ENCODE measurements around the gene RELN.

Gene RELN

DNA sequence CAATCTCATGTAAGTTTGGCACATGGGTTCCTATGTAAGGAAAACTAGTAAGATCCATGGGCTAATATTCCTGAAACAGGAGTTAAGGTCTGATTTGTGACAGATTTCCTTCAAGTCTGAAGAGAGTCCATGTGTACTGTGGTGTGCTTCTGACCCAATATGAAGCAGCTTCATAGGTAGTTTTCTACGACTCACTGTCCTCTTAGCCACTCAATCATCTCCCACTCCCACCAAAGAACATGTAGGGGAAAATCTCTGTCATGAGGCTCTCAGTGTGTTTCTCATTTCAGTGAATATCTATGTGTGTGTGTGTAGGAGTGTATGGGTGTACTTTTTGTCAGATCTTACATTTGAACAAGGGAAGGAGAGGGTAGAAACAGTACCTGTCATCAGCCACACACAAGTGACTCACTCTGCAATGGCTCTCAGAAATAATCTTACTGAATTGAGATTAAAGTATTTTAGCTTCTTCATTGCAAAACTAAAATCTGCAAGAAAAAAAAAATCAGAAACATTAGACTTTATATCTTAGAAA is 31.1 kb downstream of the RELN start:
- Histone ChIP-seq H3K9ac (ENCODE audit: low read length) (no peak overlapping the region), H3K4me1 (ENCODE audit: control insufficient read depth, insufficient read depth, low read length) (no peaks in the 10 kb centered on the region), H3K4me3 (ENCODE audit: low read length) (no peak overlapping the region), H3K36me3 (ENCODE audit: control insufficient read depth, insufficient read depth, low read length) (no peaks in the 10 kb centered on the region), H3K9me3 (ENCODE audit: control insufficient read depth, low read length) (no peaks in the 10 kb centered on the region), H3K27me3 (ENCODE audit: control insufficient read depth, insufficient read depth, low read length) (no peaks in the 10 kb centered on the region)

DNA sequence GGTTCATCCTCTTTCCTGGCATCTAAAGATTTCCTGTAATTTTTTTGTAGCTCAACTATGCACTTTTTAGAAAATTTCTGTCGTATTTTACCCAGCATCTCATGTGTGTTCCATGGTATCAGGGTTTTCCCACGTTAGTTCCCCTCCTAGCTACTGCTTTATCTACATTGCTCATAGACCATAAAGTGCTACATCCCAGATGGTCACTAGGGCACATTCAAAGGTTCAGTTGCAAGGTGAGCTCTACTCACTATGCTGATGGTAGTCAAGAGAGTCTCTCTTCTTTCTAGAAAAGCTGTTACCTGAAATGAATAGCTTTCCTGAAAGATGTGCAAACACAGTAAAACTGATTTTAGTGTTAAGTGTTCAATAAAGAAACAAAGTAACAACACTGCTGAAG is 33.5 kb downstream of the RELN start:
- Histone ChIP-seq H3K4me3 (ENCODE audit: low read length) (no peak overlapping the region), H3K4me1 (ENCODE audit: control insufficient read depth, insufficient read depth, low read length) (no peaks in the 10 kb centered on the region), H3K27me3 (ENCODE audit: control insufficient read depth, insufficient read depth, low read length) (no peaks in the 10 kb centered on the region), H3K9ac (ENCODE audit: low read length) (no peak overlapping the region), H3K9me3 (ENCODE audit: control insufficient read depth, low read length) (no peaks in the 10 kb centered on the region), H3K36me3 (ENCODE audit: control insufficient read depth, insufficient read depth, low read length) (no peaks in the 10 kb centered on the region)

DNA sequence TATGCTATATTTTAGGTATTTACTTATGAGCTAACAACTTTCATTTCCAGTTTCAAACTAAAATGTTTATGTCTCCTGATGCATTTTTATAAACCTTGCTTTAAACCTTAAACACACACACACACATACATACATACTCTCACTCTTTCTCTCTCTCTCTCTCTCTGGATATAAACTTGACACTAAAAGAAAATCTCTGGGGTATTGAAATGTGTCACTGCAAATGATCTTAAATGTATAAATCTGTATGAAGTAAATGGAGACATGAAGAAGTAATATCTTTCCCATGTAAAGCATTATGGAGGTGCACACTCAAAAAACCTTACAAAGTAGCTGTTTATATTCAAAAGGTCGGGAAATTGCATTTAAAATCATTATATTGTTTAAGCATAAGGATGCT is 37.0 kb downstream of the RELN start:
- Histone ChIP-seq H3K9me3 (ENCODE audit: control insufficient read depth, low read length) (no peaks in the 10 kb centered on the region), H3K36me3 (ENCODE audit: control insufficient read depth, insufficient read depth, low read length) (no peaks in the 10 kb centered on the region), H3K4me1 (ENCODE audit: control insufficient read depth, insufficient read depth, low read length) (no peaks in the 10 kb centered on the region), H3K4me3 (ENCODE audit: low read length) (no peak overlapping the region), H3K9ac (ENCODE audit: low read length) (no peak overlapping the region), H3K27me3 (ENCODE audit: control insufficient read depth, insufficient read depth, low read length) (no peaks in the 10 kb centered on the region)

DNA sequence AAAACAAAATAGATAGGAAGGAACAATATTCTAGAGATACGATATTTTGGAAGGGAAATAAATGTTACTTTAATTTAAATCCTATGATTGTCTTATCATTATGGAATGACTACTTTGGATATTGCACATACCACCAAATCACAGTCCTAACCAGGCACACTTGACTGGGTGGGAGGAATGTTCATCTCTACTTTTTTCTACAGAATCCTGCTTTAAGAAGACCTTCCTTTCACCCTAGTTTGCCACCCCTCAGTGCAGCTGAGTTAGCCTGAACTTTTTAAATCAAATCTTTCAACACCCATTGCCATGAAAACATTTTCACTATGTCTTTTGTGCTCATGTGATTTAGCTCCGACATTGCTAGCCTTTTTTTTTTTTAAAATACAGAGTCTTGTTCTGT is 38.1 kb downstream of the RELN start:
- no peak overlapping the region for H3K9ac ChIP-seq (ENCODE audit: low read length)
- no peak overlapping the region for H3K4me3 ChIP-seq (ENCODE audit: low read length)
- H3K4me1 ChIP-seq (ENCODE audit: control insufficient read depth, insufficient read depth, low read length) = no peaks in the 10 kb centered on the region
- H3K9me3 ChIP-seq (ENCODE audit: control insufficient read depth, low read length) = no peaks in the 10 kb centered on the region
- H3K36me3 ChIP-seq (ENCODE audit: control insufficient read depth, insufficient read depth, low read length) = no peaks in the 10 kb centered on the region
- H3K27me3 ChIP-seq (ENCODE audit: control insufficient read depth, insufficient read depth, low read length) = no peaks in the 10 kb centered on the region

DNA sequence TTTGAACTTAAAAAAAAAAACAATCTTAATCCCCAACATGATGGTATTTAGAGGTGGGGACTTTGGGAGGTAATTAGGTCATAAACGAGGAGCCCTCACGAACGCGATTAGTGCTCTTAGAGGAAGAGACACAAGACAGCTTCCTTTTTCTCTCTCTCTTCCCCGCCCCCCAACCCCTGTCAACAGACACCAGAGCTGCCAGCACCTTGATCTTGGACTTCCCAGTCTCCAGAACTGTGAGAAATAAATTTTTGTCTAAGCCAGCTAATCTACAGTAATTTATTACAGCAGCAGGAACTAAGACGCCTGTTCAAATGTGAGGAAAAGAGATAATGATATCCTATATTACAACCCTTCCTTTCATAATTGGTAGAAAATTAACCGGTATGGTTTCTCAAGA is 40.1 kb downstream of the RELN start:
- H3K27me3 ChIP-seq (ENCODE audit: control insufficient read depth, insufficient read depth, low read length) = no peaks in the 10 kb centered on the region
- no peaks in the 10 kb centered on the region for H3K36me3 ChIP-seq (ENCODE audit: control insufficient read depth, insufficient read depth, low read length)
- no peaks in the 10 kb centered on the region for H3K4me1 ChIP-seq (ENCODE audit: control insufficient read depth, insufficient read depth, low read length)
- H3K9me3 ChIP-seq (ENCODE audit: control insufficient read depth, low read length) = no peaks in the 10 kb centered on the region
- H3K4me3 ChIP-seq (ENCODE audit: low read length) = no peak overlapping the region
- no peak overlapping the region for H3K9ac ChIP-seq (ENCODE audit: low read length)

DNA sequence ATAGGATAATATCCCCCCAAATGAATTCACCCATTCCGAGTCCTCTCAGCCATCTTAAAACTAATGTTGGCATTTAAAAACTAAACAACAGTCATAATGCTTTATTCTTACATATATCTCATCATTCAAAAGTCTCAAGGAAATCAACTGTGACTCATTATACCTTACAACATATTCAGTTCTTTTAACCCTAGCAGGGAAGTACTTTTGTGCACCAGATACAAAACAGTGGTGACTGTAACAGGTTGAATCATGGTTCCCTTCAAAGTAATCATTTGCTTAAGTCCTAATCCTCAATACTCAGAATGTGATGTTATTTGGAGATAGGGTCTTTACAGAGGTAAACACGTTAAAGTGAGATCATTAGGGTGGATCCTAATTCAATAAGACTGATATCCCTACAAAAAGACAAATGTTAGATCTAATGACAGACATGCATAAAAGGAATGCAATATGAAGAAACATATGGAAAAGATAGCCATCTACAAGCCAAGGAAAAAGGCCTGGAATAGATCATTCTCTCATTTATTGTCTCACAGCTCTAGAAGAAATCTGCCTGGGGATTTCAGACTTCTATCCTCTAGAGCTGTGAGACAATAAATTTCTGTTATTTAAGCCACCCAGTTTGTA is 42.3 kb downstream of the RELN start:
- no peaks in the 10 kb centered on the region for H3K27me3 ChIP-seq (ENCODE audit: control insufficient read depth, insufficient read depth, low read length)
- H3K36me3 ChIP-seq (ENCODE audit: control insufficient read depth, insufficient read depth, low read length) = no peaks in the 10 kb centered on the region
- H3K4me1 ChIP-seq (ENCODE audit: control insufficient read depth, insufficient read depth, low read length) = no peaks in the 10 kb centered on the region
- no peaks in the 10 kb centered on the region for H3K9me3 ChIP-seq (ENCODE audit: control insufficient read depth, low read length)
- no peak overlapping the region for H3K4me3 ChIP-seq (ENCODE audit: low read length)
- no peak overlapping the region for H3K9ac ChIP-seq (ENCODE audit: low read length)

DNA sequence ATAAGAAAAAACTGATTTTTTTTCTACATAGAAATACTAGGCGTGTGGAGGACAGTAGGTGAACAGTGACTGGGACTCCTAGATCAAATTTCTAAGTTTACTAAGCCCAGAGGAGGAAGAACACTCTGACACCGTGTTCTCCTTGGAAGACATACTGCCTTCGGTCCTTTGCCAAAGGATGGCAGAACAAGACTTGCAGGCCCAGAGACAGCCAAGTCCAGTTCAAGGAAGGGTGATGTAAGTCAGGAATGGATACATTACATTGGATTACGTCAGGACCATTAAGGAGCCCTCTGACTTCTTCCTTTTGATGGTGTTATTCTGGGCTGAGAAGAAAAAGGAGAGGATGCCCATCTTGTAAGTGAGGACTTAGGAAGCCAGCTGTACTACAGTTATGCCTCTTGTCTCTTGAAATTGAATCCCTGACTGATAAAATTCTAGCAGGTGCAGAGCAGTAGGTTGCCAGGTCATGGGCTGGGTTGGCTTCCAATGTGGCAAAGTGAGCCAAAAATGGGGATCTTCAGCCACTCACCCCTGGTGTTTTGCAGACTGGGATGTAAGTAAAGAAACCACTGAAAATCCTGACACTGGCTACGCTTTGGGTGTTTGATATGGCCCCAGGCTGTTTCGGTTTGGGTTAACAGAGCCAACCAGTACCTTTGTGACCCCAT is 45.1 kb downstream of the RELN start:
- Histone ChIP-seq H3K4me1 (ENCODE audit: control insufficient read depth, insufficient read depth, low read length) (no peaks in the 10 kb centered on the region), H3K9me3 (ENCODE audit: control insufficient read depth, low read length) (no peaks in the 10 kb centered on the region), H3K9ac (ENCODE audit: low read length) (no peak overlapping the region), H3K4me3 (ENCODE audit: low read length) (no peak overlapping the region), H3K27me3 (ENCODE audit: control insufficient read depth, insufficient read depth, low read length) (no peaks in the 10 kb centered on the region), H3K36me3 (ENCODE audit: control insufficient read depth, insufficient read depth, low read length) (no peaks in the 10 kb centered on the region)

DNA sequence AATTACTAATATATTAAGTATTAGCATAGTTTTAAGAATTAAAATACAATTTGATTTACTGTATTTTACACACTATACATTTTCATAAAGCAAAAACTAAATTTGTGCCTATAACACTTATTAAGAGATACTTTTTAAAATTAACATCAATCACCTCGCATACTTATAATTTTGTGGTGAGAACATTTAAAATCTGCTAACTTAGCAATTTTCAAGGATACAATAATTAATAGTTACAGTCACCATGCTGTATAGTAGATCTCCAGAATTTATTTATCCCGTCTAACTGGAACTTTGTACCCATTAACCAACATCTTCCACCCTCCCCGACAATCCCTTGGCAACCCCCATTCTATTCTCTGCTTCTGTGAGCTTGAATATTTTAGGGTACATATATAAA is 47.5 kb downstream of the RELN start:
- Histone ChIP-seq H3K9ac (ENCODE audit: low read length) (no peak overlapping the region), H3K4me3 (ENCODE audit: low read length) (no peak overlapping the region), H3K9me3 (ENCODE audit: control insufficient read depth, low read length) (no peaks in the 10 kb centered on the region), H3K27me3 (ENCODE audit: control insufficient read depth, insufficient read depth, low read length) (no peaks in the 10 kb centered on the region), H3K36me3 (ENCODE audit: control insufficient read depth, insufficient read depth, low read length) (no peaks in the 10 kb centered on the region), H3K4me1 (ENCODE audit: control insufficient read depth, insufficient read depth, low read length) (no peaks in the 10 kb centered on the region)

DNA sequence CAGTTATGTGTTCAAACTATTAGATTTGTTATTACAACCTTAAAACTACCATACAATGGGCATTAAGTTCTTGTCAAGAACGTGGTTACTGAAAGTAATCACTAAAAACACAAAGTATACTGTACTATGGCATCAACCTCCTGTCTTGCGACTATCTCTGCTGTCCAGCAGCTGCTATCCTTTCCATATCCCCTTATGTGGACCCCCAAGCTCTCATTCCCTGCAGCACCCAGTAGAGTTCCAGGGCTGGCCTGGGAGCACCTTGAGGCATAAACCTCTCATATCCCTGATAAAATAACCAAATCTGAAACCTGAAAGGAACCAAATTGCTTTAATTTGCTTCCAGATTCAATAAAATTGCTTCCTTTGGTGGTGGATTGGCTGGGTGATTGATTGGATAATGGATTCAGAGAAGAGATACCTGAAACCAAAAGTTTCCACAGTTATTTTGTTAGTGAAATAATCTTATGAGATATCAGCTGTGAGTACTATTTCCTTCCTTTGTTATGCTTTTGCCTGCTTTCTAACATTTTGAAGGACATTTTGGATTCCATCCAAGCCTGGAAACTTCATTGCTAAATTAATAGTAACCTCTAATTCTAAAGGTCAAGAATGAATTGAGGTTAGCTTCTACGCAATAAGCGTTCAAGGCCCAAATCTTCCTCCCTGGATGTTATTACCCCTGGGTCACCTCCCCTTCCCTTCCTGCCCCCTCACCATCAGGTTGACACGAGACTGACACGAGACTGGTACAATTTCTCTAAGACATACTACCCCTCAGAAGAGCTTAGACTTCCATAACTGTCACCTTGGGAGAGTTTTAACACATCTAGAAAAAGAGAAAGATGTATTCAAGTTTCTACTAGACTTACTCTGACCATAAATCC is 48.8 kb downstream of the RELN start:
- no peaks in the 10 kb centered on the region for H3K4me1 ChIP-seq (ENCODE audit: control insufficient read depth, insufficient read depth, low read length)
- no peaks in the 10 kb centered on the region for H3K27me3 ChIP-seq (ENCODE audit: control insufficient read depth, insufficient read depth, low read length)
- H3K9me3 ChIP-seq (ENCODE audit: control insufficient read depth, low read length) = no peaks in the 10 kb centered on the region
- H3K4me3 ChIP-seq (ENCODE audit: low read length) = no peak overlapping the region
- no peaks in the 10 kb centered on the region for H3K36me3 ChIP-seq (ENCODE audit: control insufficient read depth, insufficient read depth, low read length)
- no peak overlapping the region for H3K9ac ChIP-seq (ENCODE audit: low read length)

DNA sequence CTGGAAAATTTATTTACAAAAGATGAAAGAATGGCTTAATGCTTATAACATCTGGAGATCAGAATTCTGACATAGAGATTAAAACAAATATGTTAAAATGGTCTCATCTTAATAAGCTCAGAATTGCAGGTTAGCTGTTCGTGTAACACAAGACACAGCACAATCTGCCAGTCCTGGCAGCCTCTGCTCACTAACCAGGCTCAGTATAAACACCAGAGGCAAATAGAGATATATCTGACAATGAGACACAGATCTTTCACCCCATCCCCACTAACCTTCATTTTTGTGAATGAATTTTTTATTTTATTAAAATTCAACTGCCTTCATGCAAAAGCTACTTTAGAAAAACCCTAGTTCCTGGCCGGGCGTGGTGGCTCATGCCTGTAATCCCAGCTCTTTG is 51.8 kb downstream of the RELN start:
- no peak overlapping the region for H3K4me3 ChIP-seq (ENCODE audit: low read length)
- H3K9me3 ChIP-seq (ENCODE audit: control insufficient read depth, low read length) = no peaks in the 10 kb centered on the region
- no peak overlapping the region for H3K9ac ChIP-seq (ENCODE audit: low read length)
- H3K27me3 ChIP-seq (ENCODE audit: control insufficient read depth, insufficient read depth, low read length) = no peaks in the 10 kb centered on the region
- H3K36me3 ChIP-seq (ENCODE audit: control insufficient read depth, insufficient read depth, low read length) = no peaks in the 10 kb centered on the region
- H3K4me1 ChIP-seq (ENCODE audit: control insufficient read depth, insufficient read depth, low read length) = no peaks in the 10 kb centered on the region

DNA sequence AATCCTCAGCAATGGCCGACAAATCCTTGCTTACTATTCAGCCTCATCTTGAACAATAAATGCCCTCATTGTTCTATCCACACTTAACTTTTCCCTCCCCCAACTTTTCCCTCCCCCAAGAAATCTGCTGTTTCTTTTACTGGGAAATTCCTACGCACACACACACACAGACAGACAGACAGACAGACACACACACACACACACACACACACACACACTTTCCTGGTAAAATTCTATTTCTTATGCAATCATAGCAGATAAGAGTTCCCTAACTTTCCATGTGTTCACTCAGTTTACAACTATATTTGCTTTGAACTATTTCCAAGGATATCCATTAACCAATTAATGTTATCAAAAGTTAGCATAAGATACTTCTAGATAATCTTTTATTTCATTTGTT is 52.9 kb downstream of the RELN start:
- Histone ChIP-seq H3K4me1 (ENCODE audit: control insufficient read depth, insufficient read depth, low read length) (no peaks in the 10 kb centered on the region), H3K4me3 (ENCODE audit: low read length) (no peak overlapping the region), H3K9ac (ENCODE audit: low read length) (no peak overlapping the region), H3K27me3 (ENCODE audit: control insufficient read depth, insufficient read depth, low read length) (no peaks in the 10 kb centered on the region), H3K36me3 (ENCODE audit: control insufficient read depth, insufficient read depth, low read length) (no peaks in the 10 kb centered on the region), H3K9me3 (ENCODE audit: control insufficient read depth, low read length) (no peaks in the 10 kb centered on the region)

DNA sequence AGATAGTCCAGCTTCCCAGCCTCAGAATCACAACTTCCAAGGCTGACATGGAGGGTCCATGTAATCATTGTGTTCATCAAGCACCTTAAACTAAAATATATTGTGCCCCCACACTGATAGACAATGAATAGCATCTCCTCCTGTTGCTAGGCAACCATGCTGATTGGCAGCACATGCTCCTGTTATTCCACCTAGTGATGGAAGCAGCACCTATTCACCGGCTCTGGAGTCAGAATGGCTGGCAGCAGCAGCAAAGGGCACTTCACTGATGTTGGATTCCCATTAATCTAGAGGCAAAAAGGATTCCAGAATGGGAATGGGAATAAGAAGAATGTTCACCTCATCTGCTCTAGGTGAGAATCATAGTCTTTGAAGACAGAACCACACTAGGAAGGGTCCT is 55.0 kb downstream of the RELN start:
- Histone ChIP-seq H3K27me3 (ENCODE audit: control insufficient read depth, insufficient read depth, low read length) (no peaks in the 10 kb centered on the region), H3K36me3 (ENCODE audit: control insufficient read depth, insufficient read depth, low read length) (no peaks in the 10 kb centered on the region), H3K9ac (ENCODE audit: low read length) (no peak overlapping the region), H3K9me3 (ENCODE audit: control insufficient read depth, low read length) (no peaks in the 10 kb centered on the region), H3K4me1 (ENCODE audit: control insufficient read depth, insufficient read depth, low read length) (no peaks in the 10 kb centered on the region), H3K4me3 (ENCODE audit: low read length) (no peak overlapping the region)

All from mucosa of stomach (tissue), 1 donor.